ENCODE results near the gene GDI1.
"Not testable (repeated sequence)": the region's sequence is repeated elsewhere in the genome, so short reads cannot be mapped to it uniquely, and the experiment has no call there.

Gene GDI1

GRCh38 chrX:154436983-154437752 is at the start of gene GDI1 (continued):
- TF ChIP-seq ZBTB10 (tag by site-specific recombination; IDR thresholded peaks at IDR 0.05) (peak; percentile 62; the same call in 1 of the 2 replicates), HIC1 (tag by site-specific recombination; IDR thresholded peaks at IDR 0.05) (peak; percentile 56), ZNF214 (tag by site-specific recombination; IDR thresholded peaks at IDR 0.05; ENCODE audit: borderline replicate concordance) (no peak), ZNF423 (tag by site-specific recombination; IDR thresholded peaks at IDR 0.05) (no peak), YY1 (tag by site-specific recombination; IDR thresholded peaks at IDR 0.05) (peak; percentile 93), ZNF335 (tag by site-specific recombination; conservative IDR thresholded peaks at IDR 0.05) (peak; percentile 69), ZSCAN5A (tag by site-specific recombination; IDR thresholded peaks at IDR 0.05) (peak; percentile 57; the same call in 1 of the 2 replicates), ZBTB26 (tag by site-specific recombination; optimal IDR thresholded peaks at IDR 0.05) (peak; percentile 67), ZEB2 (tag by site-specific recombination; IDR thresholded peaks at IDR 0.05) (peak; percentile 41; the same call in 1 of the 2 replicates), ZBTB8A (tag by site-specific recombination; IDR thresholded peaks at IDR 0.05) (0 out of 2 replicates have a peak, but pooled peaks have one; percentile 24), REPIN1 (tag by site-specific recombination; IDR thresholded peaks at IDR 0.05; ENCODE audit: low read depth) (peak; percentile 66; the same call in 1 of the 2 replicates), ZBTB7A (tag by site-specific recombination; IDR thresholded peaks at IDR 0.05; ENCODE audit: low read depth) (peak; percentile 25; the same call in 1 of the 2 replicates), PBX3 (CRISPR knock-in tag; IDR thresholded peaks at IDR 0.05) (no peak)

GRCh38 chrX:154388094-154388493 is 48.9 kb upstream of the GDI1 start:
- H3K4me1 ChIP-seq (ENCODE audit: control insufficient read depth, insufficient read depth, low read length); POLR2A ChIA-PET; CTCF ChIA-PET; H3K4me3 ChIP-seq (ENCODE audit: low read depth, low read length); H3K36me3 ChIP-seq (ENCODE audit: control insufficient read depth in 2 of 2, insufficient read depth in 1 of 2, low read length in 2 of 2); H3K9me3 ChIP-seq (ENCODE audit: control insufficient read depth, insufficient read depth, low read depth, low read length); H3K27ac ChIP-seq (ENCODE audit: extremely low read depth, low read depth, low read length): not testable (repeated sequence)

GRCh38 chrX:154388649-154389048 is 48.3 kb upstream of the GDI1 start:
- POLR2A ChIA-PET; H3K4me3 ChIP-seq (ENCODE audit: low read depth, low read length); H3K9me3 ChIP-seq (ENCODE audit: control insufficient read depth, insufficient read depth, low read depth, low read length); CTCF ChIA-PET; H3K36me3 ChIP-seq (ENCODE audit: control insufficient read depth in 2 of 2, insufficient read depth in 1 of 2, low read length in 2 of 2); H3K4me1 ChIP-seq (ENCODE audit: control insufficient read depth, insufficient read depth, low read length); H3K27ac ChIP-seq (ENCODE audit: extremely low read depth, low read depth, low read length): not testable (repeated sequence)

GRCh38 chrX:154389812-154390747 is 46.9 kb upstream of the GDI1 start:
- H3K4me1 ChIP-seq (ENCODE audit: control insufficient read depth, insufficient read depth, low read length); CTCF ChIA-PET; H3K36me3 ChIP-seq (ENCODE audit: control insufficient read depth in 2 of 2, insufficient read depth in 1 of 2, low read length in 2 of 2); POLR2A ChIA-PET; H3K9me3 ChIP-seq (ENCODE audit: control insufficient read depth, insufficient read depth, low read depth, low read length); H3K4me3 ChIP-seq (ENCODE audit: low read depth, low read length); H3K27ac ChIP-seq (ENCODE audit: extremely low read depth, low read depth, low read length): not testable (repeated sequence)

- H3K4me1 ChIP-seq (ENCODE audit: control insufficient read depth, insufficient read depth, low read length); H3K9me3 ChIP-seq (ENCODE audit: control insufficient read depth, insufficient read depth, low read depth, low read length); H3K4me3 ChIP-seq (ENCODE audit: low read depth, low read length); H3K27ac ChIP-seq (ENCODE audit: extremely low read depth, low read depth, low read length): not testable (repeated sequence)
- ChIA-PET CTCF (interaction anchor here (0.7 to 1.1 kb wide), 2 partner anchors 23 to 369 kb away, joined by 3 read pairs; no protein-coding TSS in a partner anchor), POLR2A (interaction anchor here (0.9 kb wide), 1 partner anchor 17 kb away, joined by 6 read pairs; the partner anchor contains the start of gene EMD)
- peaks cover 0 to 26% of the 10 kb centered on the region in 2 experiments; a peak in 1 of 3 replicates for H3K36me3 ChIP-seq (ENCODE audit: control insufficient read depth in 2 of 2, insufficient read depth in 1 of 2, low read length in 2 of 2)
These were observed 40.6 kb upstream of the GDI1 start for GRCh38 chrX:154396363-154396762.

All from HEK293 (cell line).